GM13976 (cell line): ENCODE results near the gene ZNF581.
A peak's percentile ranks its signal among the peaks of the same experiment; 100 is the strongest.

Experiments used
- DNase-seq: peaks from one replicate; pipeline ENCODE4 v3.0.0; 2012; ENCODE audit warnings: low spot score
- CTCF ChIP-seq: IDR thresholded peaks from 2 replicates; pipeline ENCODE4 v1.5.1; 2012; ENCODE audit warnings: borderline replicate concordance, mild to moderate bottlenecking; ENCODE audit not compliant: insufficient read depth; ENCODE audit errors: extremely low read depth, missing control alignments, control extremely low read depth
- in situ Hi-C: fragments of 300-500 bp; cut with MboI; formaldehyde crosslinking; loops from one replicate; pipeline ENCODE4 v1.12.0; 2022; ENCODE audit warnings: low sequenced_read_pairs, mixed read lengths, inconsistent platforms; ENCODE audit not compliant: unreplicated experiment

Gene ZNF581

GRCh38 chr19:55638864-55639359, 4.5 kb upstream of the ZNF581 start:
- TF ChIP-seq CTCF, result peak; percentile 30
- in situ Hi-C loops, result no loop called here
- no peak for DNase-seq

GRCh38 chr19:55640043-55640576, 3.3 kb upstream of the ZNF581 start:
- peak; percentile 12 for TF ChIP-seq CTCF
- in situ Hi-C loops, result no loop called here
- DNase-seq, result peak; percentile 59

GRCh38 chr19:55640577-55641425, 2.6 kb upstream of the ZNF581 start, which contains the start of gene ZNF580:
Gene ZNF580 (plus strand): TSS chr19:55641002. CDS start chr19:55642509, 1,507 bp downstream.
- no peak for TF ChIP-seq CTCF
- peak; percentile 82 for DNase-seq
- in situ Hi-C loops, result no loop called here

- DNase-seq, result no peak
- in situ Hi-C loops, result no loop called here
- TF ChIP-seq CTCF, result no peak
These were observed 1.9 kb upstream of the ZNF581 start for GRCh38 chr19:55641426-55642152.

GRCh38 chr19:55642153-55643002, 1.1 kb upstream of the ZNF581 start:
- no peak for DNase-seq
- TF ChIP-seq CTCF, result no peak
- in situ Hi-C loops, result no loop called here

- no peak for DNase-seq
- in situ Hi-C loops, result no loop called here
- TF ChIP-seq CTCF, result no peak
These were observed 383 bp downstream of the ZNF581 start for GRCh38 chr19:55643887-55644176.
